Body of pancreas (tissue), 4 donors: ENCODE results near the gene LPP.

Source experiments
- CTCF ChIP-seq, 7 experiments: fragments of 450-650 bp in 4 of 7; fragments of 200-600 bp in 3 of 7; sonication (generic) in 3 of 7; IDR thresholded peaks; one replicate each; pipeline ENCODE4 v1.5.1; 2016 to 2019; ENCODE audit warnings: antibody characterized with exemption in 7 of 7
- POLR2A ChIP-seq, 3 donors: fragments of 450-650 bp; IDR thresholded peaks; one replicate each; pipeline ENCODE4 v1.6.1; 2016; ENCODE audit warnings: antibody characterized with exemption in 3 of 3, mild to moderate bottlenecking in 2 of 3

GRCh38 chr3:188223936-188224335 lies 70.0 kb downstream of the LPP start:
- TF ChIP-seq POLR2A (IDR thresholded peaks at IDR 0.05) (no peak), CTCF (IDR thresholded peaks at IDR 0.05) (no peak)
